GM19328 (cell line): Measurements from ENCODE around the gene LEMD3.

Experiments
- ATAC-seq: cut with Tn5 transposase; IDR thresholded peaks from one replicate; pipeline ENCODE4 v1.9.1; 2021; ENCODE audit warnings: mild to moderate bottlenecking, moderate library complexity; ENCODE audit not compliant: unreplicated experiment

Gene LEMD3

DNA sequence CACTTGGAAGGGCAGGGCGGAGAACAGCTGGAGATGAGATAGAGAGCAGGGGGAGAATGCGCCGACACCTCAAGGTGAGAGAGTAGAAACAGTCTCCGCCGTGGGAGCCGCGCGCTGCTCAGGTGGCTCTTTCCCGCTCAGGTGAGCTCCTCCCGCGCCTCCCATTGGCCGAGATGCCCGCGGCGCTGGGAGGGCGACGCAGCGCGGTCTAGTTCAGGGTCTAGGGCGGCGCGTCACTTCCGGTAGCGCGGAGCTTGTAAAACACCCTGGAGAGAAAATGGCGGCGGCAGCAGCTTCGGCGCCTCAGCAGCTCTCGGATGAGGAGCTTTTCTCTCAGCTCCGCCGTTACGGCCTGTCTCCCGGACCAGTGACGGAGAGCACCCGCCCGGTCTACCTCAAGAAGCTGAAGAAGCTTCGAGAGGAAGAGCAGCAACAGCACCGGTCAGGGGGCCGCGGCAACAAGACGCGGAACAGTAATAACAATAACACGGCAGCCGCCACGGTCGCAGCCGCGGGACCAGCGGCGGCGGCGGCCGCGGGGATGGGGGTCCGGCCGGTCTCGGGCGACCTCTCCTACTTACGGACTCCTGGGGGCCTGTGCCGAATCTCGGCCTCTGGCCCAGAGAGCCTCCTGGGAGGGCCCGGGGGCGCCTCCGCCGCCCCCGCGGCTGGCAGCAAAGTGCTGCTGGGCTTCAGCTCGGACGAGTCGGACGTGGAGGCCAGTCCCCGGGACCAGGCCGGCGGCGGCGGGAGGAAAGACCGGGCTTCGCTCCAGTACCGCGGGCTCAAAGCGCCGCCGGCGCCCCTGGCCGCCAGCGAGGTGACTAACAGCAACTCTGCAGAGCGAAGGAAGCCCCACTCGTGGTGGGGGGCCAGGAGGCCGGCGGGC, at the start of gene LEMD3:
LEMD3 (plus strand) TSS at position 264 of the 889 bp plus-strand sequence; CDS start at position 278, 14 bp downstream.
- peak; percentile 95 for ATAC-seq

DNA sequence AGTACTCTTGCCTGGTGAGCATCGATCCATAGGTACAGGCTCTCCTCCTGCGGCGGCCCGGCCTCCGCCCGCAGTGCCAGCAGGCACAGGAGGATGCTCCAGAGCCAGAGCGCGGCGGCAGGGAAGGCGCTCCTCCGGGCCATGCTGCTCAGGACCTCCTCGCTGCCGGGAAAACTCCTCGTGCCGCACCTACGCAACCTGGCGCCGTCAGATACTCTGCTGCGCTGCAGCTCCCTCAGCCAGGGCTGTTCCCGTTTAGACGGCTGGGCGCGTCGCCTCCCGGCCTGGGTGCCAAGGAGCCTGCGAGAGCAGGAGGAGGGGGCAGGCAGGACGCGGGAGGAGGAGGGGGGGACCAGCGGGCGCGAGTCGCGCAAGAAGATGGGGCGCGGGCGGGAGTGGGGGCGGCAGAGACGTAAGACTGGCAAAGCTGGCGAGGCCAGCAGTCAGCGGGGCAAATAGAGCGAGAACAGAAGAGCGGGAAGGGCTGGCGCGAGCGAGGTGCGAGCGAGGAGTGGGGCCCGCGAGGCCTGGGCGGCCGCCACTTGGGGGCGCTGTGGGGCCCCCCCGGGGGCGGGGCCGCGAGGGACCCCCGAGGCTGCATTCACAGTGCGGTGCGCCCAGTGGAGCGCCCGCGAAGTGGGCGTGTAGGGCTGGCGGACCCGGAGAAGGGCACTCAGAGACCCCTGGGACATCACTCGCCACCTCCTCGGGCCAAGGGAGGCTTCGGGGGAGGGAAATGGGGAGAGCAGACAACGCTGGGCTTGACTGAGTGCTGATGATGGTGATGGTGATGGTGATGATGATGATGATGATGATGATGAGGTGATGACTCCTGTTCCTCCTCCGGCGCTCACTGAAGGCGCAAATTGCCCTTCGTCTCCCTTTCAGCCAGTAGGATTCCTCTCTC, 48.1 kb upstream of the LEMD3 start, which contains the start of gene WIF1:
WIF1 (minus strand) TSS at position 257 of the 907 bp plus-strand sequence; CDS start at position 143, 114 bp downstream.
- no peak for ATAC-seq

DNA sequence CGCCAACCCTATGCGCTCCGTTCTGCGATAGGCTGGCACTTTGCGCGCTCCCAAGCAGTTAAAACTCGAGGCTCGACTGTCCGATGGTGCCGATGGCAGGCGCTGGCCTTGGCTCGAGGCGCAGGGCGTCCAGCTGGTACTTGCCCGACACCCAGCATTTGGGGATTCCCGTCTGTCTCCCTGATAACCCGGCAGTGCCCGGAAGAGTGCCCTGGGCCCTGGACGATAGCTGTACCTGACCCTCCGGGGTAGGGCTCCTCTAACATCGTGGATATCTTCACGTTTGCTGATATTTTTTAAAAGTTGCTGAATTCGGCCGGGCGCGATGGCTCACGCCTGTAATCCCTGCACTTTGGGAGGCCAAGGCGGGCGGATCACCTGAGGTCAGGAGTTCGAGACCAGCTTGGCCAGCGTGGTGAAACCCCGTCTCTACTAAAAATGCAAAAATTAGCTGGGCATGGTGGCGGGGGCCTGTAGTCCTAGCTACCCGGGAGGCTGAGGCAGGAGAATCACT, 47.4 kb upstream of the LEMD3 start:
- no peak for ATAC-seq

DNA sequence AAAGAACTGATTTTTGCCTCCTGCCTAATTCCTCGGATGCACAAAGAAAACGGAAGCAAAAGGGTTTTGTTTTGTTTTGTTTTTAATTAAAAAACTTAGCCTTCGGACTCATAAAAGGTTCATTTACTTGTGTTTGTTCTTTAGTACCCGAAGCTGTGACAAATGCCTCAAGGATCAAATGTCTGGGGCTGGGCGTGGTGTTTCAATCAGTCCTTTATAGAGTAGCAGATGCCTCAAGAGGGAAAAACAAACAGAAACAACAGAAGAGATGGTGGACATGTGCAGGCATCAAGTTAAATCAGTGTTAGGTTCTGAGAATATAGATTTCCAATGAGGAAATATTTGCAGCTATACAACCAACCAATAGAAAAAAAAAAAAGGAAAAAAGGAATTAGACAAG, 46.7 kb upstream of the LEMD3 start:
- no peak for ATAC-seq

DNA sequence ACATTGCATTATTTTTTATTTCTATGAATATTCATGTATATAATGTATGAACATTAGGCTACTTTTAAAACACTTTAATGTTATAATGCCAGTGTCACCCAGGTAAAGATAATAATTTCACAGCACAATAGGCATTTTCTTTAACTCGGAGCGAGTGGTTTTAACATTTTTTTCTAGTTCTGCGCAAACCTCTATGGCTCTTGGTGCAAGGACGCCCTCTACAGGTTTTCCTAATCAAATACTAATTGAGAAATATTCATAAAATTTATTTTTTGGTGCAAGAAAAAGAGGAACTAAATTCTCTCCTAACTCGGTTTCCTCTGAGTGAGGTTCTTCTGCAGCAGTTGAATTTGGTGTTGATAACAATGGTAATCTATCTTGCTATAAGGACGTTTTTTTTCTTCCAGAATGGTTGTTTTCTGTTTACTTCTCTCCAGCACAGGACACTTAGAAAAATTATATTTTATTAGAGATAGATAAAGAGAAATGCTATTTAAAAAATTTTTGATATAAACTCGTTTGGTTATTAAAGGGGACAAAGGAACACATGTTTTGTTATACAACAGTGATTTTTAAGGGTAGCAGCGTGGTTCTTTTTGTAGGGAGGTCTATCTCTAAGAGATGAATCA, 45.8 kb upstream of the LEMD3 start:
- ATAC-seq: no peak

DNA sequence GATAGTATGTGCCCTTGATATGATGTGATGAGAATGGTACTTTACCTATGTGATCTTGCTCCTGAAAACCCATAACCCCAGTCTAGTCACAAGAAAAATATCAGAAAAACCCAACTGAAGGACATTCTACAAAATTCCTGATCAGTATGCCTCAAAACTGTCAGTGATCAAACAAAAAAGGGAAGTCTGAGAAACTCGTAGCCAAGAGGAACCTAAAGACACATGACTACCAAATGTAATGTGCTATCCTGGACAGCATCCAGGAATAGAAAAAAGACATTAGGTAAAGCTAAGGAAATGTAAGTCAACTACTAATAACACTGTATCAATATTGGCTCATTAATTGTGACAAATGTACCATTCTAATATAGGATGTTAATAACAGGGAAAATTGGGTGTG, 44.1 kb upstream of the LEMD3 start:
- no peak for ATAC-seq

DNA sequence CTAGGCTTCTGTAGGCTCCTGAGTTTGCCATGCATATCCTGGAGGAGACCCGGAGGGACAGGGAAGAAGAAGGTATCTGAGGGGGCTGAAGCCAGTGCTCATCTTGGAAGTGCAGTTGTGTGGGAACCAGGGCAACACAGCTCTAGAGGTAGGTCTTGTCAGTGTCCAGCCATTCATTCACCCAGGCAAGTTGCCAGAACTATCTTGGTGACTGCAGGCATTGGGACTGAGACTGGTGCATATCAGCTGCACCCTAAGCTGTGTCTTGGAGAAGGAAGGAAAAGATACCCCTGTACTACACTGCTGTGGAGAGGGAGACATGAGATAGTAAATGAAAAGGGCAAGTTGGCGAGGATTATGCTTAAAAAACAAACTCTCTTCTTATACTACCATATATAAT, 43.4 kb upstream of the LEMD3 start:
- ATAC-seq: no peak

DNA sequence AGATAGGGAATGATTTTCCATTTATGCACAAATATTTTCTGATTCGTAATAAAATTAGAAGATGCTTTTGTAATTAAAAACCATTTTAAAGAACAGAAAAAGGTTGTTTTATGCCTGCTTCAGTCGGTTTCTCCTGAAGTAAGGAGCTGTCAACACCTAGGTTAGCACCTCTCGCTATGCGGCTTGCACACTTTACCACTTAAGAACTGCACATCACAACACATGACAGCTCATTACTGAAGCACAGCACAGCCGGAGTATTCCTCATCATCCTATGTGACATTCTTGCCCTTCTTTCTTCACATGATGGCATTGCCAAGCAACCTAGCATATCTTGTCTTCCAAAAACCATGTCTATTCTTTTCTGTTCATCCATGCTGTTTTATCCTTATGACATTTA, 42.9 kb upstream of the LEMD3 start:
- no peak for ATAC-seq

DNA sequence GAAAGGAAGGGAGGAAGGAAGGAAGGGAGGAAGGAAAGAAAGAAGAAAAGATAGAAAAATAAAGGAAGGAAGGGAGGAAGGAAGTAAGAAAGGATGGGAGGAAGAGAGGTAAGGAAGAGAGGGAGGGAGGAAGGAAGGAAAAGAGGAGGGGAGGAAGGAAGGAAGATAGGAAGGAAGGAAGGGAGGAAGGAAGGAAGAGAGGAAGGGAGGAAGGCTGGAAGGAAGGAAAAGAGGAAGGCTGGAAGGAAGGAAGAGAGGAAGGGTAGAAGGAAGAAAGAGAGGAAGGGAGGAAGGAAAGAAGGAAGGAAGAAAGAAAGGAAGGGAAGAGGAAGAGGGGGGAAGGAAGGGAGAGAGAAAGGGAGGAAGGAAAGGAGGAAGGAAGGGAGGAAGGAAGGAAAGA, 35.5 kb upstream of the LEMD3 start:
- no peak for ATAC-seq

DNA sequence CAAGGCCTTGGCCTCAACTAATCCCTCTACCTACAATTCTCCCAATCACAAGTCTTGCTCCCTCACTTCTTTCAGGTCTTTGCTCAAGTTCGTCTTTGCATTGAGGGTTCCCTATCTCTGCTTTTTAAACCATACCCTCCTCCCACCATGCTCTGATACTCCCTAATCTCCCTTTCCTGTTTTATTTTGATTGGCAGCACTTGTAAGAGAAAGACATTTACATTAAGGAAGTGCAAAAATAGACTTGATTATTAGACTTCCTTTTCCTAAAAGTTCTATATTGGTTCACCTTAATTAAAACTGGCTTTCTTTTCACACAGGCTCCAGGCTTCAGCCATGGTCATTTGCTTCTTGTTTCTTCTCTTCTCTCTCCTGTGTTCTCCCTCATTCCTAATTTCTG, 30.0 kb upstream of the LEMD3 start:
- no peak for ATAC-seq

DNA sequence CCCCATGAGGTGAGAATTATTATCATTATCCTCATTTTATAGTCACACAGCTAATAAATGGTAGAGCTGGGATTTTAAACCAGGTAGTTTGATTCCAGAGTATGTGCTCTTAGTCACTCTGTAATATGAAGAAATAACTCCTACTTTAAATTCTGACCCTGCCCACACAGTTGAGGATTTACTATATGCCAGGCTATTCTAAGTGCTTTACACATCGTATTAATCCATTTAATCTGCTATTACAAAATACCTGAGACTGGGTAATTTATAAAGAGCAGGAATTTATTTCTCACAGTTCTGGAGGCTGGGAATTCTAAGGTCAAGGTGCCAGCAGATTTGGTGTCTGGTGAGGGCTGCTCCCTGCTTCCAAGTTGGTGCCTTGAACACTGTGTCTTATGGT, 28.6 kb upstream of the LEMD3 start:
- no peak for ATAC-seq

DNA sequence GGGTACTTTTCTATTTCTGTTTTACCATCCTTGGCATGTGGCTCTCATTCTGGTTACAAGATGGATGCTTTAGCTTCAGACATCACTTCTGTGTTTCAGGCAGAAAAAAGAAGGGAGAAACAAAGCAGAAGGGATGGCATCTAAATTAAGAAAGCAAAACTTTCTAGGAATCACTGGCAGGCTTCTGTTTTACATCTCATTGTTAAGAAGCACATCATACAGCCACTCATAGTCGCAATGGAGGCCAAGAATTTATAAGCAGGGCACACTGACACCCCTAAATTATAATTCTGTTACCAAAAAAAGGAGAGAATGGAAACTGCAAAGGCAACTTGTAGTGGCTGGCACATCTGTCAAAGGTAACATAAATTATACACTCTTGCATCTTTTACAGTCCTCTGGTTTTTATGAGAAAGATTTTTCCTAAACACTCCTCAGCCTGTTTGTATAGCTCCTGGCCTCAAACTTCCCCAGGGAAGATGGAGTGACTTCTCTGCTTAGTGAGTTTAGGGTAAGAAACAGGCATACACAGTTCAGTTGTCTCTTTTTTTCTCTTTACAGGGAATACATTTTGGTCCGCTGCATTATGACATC, 22.0 kb upstream of the LEMD3 start:
- ATAC-seq: no peak

DNA sequence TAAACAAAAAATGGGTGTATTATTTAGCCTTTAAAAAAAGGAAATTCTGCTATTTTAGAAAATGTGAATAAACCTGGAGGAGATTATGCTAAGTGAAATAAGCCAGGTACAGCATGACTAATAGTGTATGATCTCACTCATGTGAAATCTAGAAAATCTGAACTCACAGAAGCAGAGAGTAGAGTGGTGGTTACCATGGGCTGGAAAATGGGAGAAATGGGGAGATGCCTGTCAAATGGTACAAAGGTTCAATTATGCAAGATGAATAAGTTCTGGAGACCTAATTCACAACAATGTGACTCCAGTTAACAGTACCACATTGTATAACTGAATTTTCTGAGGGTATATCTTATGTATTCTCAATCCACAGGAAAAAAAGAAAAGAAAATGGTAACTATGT, 17.4 kb upstream of the LEMD3 start:
- ATAC-seq: no peak

DNA sequence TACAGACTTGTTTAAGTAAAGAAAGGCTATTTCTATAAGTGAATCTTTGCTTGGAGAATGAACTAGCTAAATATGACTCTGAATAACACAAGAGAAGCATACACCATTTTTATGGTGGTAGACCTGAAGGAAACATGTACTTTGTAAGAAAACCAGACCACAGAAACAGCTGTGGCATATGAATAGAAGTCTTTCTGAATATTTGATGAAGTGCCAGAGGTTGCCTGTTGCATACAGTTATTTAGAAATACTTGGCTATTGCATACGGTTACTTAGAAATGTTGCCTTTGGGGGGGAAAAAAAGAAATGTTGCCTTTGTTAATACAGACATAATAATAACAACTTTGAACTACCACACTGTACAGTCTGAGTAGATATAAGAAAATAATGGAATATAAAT, 16.8 kb upstream of the LEMD3 start:
- ATAC-seq: no peak

DNA sequence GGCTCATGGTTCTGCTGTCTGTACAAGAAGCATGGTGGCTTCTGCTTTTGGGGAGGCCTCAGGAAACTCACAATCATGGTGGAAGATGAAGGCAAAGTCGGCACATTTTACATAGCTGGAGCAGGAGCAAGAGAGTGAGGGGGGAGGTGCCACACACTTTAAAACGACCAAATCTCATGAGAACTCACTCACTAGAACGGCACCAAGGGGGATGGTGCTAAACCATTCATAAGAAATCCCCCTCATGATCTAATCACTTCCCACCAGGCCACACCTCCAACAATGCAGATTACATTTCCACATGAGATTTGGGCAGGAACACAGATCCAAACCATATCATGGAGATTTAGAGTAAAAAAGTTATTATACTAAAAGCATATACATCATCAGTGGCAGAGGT, 13.6 kb upstream of the LEMD3 start:
- ATAC-seq: no peak

DNA sequence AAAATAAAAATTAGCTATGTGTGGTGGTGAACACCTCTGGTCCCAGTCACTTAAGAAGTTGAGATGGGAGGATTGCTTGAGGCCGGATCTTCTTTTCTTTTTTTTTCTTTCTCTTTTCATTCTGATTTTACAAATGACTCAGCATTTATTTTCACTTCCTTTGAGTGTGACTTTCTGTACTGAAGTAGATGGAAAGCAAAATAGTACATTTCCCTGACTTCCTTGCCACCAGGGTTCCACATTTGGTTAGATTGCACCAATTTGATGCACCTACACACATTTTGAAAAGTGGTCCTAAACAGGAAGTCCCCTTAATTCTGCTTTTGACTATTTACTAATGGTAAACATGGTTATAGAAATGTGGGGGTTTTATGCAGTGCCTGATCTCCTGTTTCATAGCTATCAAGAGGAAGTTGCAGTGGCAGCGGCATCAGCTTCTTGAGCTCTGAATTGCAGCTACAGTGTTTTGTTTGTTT, 13.0 kb upstream of the LEMD3 start:
- peak; percentile 91 for ATAC-seq

DNA sequence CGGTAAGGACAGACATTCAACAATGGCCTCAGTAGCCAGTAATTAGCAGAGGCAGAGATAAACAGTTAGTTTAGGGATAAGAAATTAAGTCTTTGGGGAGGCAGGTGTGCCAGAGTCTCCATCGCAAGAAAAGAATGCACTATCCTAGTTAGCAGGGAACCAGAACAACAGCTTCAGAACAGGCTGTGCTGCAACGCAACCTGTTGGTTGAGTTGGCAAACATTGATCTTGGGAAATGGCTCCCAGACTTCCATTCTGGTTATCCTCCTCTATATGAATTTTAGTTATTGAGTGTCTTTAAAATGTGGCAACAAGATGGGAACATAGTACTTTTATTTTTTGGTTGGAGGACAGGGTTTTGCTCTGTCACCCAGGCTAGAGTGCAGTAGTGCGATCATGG, 12.3 kb upstream of the LEMD3 start:
- ATAC-seq: no peak

DNA sequence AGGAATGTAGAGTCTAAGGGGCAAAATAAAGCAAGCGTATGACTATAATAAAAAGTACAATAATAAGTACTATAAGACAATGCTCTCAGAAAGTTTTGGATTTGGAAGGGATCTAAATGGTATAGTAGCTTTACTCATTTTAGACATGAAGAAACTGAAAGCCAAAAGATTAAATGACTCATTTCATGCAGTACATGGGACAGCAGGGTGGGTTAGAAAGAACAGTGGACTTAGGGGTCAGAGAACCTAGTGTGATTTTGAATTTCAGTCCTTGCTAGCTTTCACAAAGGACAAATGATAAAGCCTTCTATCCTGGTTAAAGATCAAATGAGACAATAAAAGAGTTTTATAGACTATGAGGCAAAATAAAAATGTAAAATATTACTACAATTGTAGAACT, 6.8 kb upstream of the LEMD3 start:
- no peak for ATAC-seq

DNA sequence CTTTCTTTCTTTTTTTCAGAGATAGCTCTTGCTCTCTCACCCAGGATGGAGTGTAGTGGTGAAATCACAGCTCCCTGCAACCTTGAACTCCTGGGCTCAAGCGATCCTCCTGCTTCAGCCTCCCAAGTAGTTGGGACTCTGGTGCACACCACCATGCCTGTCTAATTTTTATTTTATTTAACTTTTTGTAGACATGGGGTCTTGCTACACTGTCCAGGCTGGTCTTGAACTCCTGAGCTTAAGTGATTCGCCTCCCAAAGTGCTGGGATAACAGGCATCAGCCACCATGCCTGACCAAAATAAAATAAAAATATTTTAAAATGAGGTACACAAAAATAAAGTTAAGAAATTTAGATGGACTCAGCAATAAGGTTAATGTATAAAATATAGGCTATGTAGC, 5.1 kb upstream of the LEMD3 start:
- ATAC-seq: no peak

DNA sequence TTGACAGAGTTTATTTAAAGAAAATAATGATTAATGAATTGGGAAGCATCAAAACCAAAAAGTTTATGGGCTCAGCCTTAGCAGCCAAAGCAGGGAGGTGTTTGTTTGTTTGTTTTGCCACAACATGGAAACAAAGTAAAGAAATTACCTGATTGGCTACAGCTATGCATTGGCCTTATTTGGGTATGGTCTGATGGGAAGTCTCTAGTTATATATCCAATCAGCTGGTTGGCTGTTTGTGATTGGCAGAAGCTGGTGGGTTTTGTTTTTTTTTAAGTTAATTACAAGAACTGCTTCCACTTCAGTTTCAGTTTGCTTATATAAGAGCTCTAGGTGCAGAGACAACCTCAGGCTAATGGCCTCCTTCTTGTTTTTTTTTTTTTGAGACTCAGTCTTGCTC, 4.6 kb upstream of the LEMD3 start:
- no peak for ATAC-seq
